HG03575 (cell line): Measurements from ENCODE around the gene RBM33.
A peak's percentile ranks its signal among the peaks of the same experiment; 100 is the strongest.

Experiments used
- ATAC-seq: cut with Tn5 transposase; IDR thresholded peaks from one replicate; pipeline ENCODE4 v1.9.1; 2021; ENCODE audit not compliant: unreplicated experiment, insufficient number of reproducible peaks, low FRiP score; ENCODE audit errors: extremely low read depth

Gene RBM33

DNA sequence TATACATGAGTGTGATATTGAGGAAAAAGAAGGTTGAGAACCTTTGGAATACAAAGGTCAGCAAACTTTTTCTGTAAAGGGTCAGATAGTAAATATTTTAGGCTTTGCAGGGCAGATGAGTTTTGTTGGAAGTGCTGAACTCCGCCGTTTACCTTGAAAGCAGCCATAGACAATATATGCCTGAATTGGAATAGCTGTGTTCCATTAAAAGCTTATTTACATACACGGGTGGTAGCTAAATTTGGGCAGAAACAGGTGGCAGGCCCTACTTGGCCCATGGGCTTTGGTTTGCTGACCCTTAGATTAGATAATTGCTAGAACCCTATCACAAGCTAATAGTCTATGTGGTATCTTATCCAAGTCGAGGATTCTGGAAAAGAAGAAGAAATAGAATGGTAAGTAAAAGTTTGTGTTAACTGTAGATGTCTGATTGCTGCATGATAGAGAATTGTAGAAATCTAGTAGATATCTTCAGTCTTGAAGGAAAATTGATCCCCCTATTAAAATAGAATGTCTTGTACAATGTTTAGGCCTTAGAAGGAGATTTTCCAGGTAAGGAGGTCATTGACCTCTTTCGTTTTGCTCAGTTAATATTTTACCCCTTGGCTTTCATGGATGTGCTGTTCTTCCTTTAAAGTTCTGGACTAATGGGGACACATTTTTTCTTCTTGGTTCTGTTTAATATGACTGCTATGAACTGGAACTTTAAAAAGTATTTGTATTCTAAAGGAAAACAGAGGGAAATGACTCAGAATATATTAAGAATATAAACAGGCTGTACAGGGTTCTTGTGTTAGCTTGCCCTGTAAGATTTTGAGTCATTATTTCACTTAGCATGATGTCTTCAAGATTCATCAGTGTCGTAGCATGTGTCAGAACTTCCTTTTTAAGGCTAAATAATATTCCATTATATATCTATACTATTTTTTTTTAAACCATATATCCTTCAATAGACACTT is 8.0 kb downstream of the RBM33 start:
- ATAC-seq: no peak

DNA sequence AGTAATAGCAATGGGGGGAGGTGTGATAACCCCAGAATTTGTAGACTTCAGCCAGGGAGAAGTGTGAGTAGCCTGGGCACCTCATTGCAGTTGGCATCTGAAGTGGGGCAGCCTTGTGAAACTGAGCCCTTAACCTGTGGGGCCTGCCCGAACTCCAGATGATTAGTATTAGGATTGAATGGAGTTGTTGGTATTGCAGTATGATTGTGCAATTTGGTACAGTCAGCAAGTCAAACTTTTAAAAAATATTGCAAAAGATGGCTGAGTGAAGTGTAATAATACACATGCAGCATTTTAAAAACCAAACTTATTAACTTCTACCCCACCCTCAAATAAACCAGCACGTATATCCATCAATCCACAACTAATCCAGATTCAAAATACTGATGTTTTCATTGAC is 9.3 kb downstream of the RBM33 start:
- ATAC-seq: no peak

GRCh38 chr7:155656891-155657290 is 12.4 kb downstream of the RBM33 start:
- ATAC-seq: no peak

DNA sequence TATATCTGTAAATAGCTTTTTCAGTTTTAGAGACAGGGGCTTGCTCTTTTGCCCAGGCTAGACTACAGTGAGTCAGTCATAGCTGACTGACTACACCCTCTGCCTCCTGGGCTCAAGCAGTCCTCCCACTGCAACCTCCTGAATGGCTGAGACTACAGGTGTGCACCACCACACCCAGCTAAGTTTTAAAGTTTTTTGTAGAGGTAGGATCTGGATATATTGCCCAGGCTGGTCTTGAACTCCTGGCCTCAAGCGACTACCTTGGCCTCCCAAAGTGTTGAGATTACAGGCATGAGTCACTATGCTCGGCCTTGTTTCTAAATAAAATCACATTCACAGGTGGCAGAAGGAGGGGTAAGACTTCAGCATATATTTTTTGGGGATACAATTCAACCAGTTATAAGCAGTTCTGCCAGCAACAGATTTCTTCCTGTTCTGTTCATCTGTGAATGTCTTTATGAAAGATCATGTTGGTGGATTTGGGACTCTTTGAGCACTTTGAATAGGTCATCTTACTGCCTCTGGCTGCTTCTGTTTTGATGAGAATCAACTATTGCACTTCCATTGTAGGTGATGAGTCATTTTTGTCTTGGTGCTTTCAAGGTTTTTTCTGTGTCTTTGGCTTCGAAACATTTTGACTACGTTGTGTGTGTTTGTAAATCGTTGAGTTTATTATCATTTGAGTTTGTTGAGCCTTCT is 15.7 kb downstream of the RBM33 start:
- peak; percentile 54 for ATAC-seq

DNA sequence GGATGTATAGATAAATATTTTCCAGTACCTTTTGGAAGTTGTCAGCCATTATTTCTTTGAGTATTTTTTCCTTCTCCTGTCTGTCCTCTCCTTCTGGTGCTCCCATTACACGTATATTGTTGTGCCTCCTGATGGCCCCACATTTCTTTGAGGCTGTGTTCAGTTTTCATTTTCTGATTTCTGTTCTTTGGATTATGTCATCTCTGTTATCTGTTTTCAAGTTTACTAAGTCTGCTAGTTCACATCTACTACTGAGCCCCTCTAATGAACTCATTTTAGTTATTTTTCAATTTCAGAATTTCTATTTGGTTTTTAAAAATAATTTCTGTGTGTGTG is 16.3 kb downstream of the RBM33 start:
- peak; percentile 36 for ATAC-seq

DNA sequence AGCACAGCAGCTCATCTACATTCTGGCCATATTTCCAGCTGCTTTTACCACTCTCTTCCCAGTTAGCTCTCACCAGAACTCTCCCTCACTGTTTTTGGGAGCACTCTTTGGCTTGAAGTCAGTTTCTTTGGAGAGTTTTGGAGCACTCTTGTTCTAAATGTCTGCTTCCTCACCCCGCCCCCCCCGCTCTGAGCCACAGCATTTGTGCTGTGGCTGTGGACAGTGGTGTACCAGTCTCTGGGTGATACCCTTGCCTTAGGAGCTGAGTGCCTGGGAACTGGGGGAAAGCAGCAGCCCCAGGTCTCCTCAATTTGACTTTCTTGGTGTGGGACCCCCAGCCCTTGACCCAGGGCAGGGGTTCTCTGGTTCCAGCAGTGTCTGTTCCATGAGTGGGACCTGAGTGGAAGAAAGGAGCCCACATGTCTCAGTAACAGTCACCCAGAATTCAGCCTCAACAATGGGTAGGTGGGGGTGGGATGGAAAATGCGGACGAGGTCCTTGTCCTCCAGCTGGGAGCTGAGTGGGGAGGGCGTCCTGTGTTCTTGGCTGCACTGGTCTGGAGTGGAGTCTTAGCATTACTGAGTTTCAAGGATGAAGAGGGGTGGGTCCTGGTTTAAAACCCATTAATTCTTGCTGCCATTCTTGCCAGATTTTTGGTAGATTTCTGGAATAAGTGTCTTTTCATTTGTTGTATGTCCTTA is 18.0 kb downstream of the RBM33 start:
- ATAC-seq: no peak

DNA sequence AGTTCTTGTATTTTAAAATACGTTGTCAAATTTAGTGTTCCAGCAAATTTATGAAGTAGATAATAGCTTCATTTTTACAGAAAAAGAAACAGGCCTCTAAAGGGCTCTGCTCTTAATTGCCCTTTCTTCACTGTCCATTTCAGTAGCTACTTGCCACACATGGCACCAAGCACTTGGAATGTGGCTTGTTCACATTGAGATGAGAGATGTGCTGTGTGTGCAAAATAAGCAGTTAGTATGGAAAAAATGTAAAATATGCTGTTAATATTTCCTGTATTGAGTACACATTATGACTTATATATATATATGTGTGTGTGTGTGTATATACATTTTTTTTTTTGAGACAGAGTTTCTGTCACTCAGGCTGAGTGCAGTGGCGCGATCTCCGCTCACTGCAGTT is 19.5 kb downstream of the RBM33 start:
- ATAC-seq: no peak

DNA sequence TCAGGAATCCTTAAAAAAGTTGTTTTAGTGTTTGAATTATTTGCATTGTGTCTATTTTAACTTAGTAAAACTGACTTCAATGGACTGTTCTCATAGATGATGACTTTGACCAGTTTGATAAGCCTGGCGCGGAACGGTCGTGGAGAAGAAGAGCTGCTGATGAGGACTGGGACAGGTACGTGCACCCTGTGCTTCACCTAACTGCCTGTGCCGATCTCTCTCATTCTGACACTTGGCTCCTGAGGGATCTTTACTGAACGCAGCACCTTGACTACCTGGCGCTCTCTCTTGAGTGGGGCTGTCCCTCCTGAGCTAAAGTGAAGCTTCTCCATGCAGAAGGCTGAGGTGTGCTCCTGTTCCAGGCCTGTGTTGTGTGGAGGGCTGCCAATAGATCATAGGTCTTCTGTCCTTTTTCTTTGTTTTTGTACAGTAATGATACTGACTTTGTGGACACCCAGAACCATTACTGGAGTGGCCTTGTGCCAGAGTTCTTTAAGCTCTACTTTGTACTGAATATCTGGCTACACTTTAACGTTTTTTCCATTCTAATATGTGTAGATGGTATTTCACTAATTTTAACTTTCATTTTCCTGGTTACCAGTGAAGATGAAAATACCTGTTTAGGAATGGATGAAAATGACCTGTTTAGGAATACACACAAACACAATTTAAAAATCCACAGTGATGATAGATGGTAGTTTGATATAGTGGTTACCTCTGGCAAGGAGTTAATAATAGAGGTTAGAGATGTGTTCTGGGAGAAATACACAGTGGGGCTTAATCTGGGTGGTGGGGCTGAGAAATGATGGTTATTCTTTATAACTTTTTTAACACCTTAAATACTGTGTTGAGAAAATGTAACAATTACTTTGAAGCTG is 20.9 kb downstream of the RBM33 start:
- no peak for ATAC-seq

DNA sequence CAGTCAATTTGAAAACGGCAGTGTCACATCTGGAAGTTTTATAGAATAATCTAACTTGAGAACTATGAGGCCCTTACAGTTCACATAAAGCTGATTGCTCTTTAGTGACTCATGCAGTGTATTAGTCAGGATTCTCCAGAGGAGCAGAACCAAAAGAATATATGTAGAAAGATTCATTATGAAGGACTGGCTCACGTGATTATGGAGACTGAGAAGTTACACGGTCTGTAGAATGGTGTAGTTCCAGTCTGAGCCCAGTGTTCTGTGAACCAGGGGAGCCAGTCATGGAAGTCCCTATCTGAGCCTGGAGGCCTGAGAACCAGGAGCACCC is 21.5 kb downstream of the RBM33 start:
- no peak for ATAC-seq

DNA sequence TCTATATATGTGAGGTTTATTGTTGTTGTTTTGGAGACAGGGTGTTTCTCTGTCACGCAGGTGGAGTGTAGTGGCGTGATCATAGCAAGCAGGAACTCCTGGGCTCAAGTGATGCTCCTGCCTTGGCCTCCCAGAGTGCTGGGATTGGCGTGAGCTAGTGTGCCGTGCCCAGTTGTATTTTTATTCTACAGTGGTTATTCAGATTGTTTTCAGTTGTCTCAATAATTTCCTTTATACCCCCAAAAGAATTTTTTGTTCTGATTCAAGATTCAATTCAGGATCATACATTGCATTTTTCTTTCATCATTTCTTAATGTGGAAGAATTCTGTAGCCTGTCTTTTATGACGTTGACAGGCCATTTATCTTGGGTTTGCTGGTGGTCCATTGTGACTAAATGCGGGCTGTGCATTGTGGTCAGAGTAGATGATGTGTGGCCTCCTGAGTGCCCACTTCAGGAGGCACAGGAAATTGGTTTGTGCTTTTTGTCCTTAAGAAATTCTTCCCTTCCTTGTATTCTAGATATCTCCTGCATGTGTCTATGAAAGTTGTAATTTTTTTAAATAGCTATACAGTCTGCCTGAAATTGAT is 22.9 kb downstream of the RBM33 start:
- ATAC-seq: no peak

DNA sequence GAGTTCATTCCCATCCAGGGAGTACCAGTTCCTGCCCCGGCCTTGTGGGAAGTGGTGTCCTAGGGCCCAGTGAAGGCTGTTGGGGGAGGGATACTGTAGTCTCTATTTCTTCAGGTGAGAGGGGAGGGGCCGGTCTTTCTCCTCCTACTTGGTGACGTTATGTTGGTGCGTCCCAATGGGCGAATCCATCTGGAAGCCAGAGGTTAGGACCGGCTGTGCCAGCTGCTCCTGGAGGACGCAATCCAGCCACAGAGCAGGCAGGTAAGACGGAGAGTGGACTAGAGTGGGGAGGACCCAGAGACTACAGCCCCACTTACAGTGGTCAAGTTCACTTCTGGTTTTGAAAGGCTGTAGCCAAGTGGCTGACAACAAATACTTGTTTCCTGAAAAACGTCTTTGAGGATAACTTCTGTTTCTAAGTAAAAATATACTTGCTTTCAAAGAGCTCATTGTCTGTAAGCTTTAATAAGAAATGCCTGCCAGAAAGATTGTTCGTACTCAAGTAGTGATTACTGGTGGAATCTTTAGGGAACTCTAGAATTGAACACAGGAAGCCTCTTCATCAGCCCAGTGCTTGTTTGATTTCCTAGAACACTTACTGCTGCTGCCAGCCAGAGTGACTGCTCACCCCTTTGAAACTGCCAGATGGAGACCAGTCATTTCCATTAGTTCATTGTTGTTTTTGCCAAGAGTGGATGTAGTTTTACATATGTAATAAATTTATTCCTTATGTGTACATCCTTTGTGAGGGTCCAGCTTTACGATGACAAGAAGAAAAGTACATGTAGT is 25.4 kb downstream of the RBM33 start:
- ATAC-seq: no peak

DNA sequence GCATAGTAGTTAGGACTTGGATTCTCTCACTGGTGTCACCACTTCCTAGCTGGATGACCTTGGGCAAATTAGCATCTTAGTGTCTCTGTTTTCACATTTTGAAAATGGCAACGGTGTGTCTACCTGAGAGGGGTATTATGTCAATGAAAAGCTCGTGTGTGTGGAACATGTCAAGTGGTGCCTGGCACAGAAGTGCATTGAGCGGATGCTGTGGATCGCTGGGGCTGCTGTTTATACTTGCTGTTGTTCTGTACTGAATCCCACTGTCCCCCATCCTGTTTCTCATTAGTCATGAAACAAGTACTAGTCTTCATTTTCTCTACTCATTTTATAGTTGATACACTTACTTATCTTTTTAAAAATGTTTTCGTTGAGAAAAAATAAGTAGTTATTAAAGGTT is 26.1 kb downstream of the RBM33 start:
- ATAC-seq: no peak

GRCh38 chr7:155674556-155674955 is 30.1 kb downstream of the RBM33 start:
- ATAC-seq: no peak

DNA sequence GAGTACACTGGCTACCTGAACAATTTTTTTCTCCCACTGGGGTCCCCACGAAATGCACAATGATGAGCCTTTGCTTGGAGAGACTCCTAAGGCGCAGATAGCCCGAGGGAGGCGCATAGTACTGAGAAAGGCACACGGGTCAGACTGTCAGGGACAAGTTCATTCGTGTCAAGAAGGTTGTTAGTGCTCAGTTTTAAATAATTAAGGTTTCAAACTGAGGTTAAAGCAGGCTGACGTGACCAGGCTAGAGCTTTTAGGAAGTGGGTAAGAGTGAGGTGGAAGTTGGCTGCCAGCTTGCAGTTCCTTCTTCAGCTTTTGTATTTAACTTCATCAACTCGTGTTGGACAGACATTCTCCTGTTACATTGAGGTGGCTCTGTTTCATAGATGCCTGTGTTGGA is 31.6 kb downstream of the RBM33 start:
- ATAC-seq: no peak

- ATAC-seq: no peak
Observed at GRCh38 chr7:155677688-155678087, 33.2 kb downstream of the RBM33 start.

- ATAC-seq: no peak
Observed at GRCh38 chr7:155680124-155680523, 35.7 kb downstream of the RBM33 start.

DNA sequence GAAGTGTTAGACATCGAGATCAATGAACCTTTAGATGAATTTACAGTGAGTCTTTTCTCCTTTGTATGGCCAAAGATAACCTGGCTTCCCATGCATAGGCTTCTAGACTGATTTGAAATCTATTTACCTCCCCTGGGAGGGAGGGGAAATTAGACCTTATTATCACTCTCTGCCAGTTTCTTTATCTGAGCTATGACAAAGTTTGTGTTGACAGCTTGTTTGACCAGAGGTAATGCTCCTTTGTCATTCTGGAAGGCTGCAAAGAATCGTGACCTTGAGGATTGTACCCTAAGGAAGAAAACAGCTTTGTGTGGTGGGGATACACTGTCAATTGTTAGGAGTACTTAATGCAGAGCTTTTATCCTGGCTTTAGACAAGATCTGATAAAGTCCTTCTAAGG is 36.4 kb downstream of the RBM33 start:
- ATAC-seq: no peak

- no peak for ATAC-seq
Observed at GRCh38 chr7:155681663-155682062, 37.2 kb downstream of the RBM33 start.
